Measurements from ENCODE around the gene SLC38A4.
"Not testable (repeated sequence)": the region's sequence is repeated elsewhere in the genome, so short reads cannot be mapped to it uniquely, and the experiment has no call there.

Gene SLC38A4

GRCh38 chr12:46749322-46749721 is 76.5 kb downstream of the SLC38A4 start:
- Histone ChIP-seq H3K79me2 (ENCODE audit: low read length) (no peaks in the 10 kb centered on the region), H3K27ac (ENCODE audit: low read length) (no peak overlapping the region), H3K4me1 (ENCODE audit: low read length) (peaks cover 9% of the 10 kb centered on the region), H3K27me3 (ENCODE audit: low read depth, low read length) (no peaks in the 10 kb centered on the region), H3K4me2 (ENCODE audit: low read length) (no peak overlapping the region), H2AFZ (ENCODE audit: low read depth, low read length) (no peak overlapping the region), H3K36me3 (replicated peaks; ENCODE audit: low read depth, low read length) (no peaks in the 10 kb centered on the region), H3K9ac (ENCODE audit: low read length) (no peak overlapping the region), H4K20me1 (ENCODE audit: insufficient read depth, low read length) (no peaks in the 10 kb centered on the region), H3K4me3 (ENCODE audit: low read length) (no peak overlapping the region), H3K9me3 (ENCODE audit: insufficient read depth, low read length) (no peaks in the 10 kb centered on the region)
- TF ChIP-seq, protein P1, sequence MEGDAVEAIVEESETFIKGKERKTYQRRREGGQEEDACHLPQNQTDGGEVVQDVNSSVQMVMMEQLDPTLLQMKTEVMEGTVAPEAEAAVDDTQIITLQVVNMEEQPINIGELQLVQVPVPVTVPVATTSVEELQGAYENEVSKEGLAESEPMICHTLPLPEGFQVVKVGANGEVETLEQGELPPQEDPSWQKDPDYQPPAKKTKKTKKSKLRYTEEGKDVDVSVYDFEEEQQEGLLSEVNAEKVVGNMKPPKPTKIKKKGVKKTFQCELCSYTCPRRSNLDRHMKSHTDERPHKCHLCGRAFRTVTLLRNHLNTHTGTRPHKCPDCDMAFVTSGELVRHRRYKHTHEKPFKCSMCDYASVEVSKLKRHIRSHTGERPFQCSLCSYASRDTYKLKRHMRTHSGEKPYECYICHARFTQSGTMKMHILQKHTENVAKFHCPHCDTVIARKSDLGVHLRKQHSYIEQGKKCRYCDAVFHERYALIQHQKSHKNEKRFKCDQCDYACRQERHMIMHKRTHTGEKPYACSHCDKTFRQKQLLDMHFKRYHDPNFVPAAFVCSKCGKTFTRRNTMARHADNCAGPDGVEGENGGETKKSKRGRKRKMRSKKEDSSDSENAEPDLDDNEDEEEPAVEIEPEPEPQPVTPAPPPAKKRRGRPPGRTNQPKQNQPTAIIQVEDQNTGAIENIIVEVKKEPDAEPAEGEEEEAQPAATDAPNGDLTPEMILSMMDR (IDR thresholded peaks at IDR 0.05; ENCODE audit: low read depth, low read length): no peak
- TF ChIP-seq EZH2phosphoT487 (IDR thresholded peaks at IDR 0.05; ENCODE audit: low read depth): no peak

GRCh38 chr12:46744283-46744682 is 81.5 kb downstream of the SLC38A4 start:
- no peaks in the 10 kb centered on the region for H3K4me1 ChIP-seq (ENCODE audit: low read length)
- no peak overlapping the region for H3K4me2 ChIP-seq (ENCODE audit: low read length)
- H3K9me3 ChIP-seq (ENCODE audit: insufficient read depth, low read length): no peaks in the 10 kb centered on the region
- TF ChIP-seq EZH2phosphoT487 (IDR thresholded peaks at IDR 0.05; ENCODE audit: low read depth): no peak
- TF ChIP-seq, protein P1 (IDR thresholded peaks at IDR 0.05; ENCODE audit: low read depth, low read length): no peak
- no peaks in the 10 kb centered on the region for H3K36me3 ChIP-seq (replicated peaks; ENCODE audit: low read depth, low read length)
- H2AFZ ChIP-seq (ENCODE audit: low read depth, low read length): no peak overlapping the region
- H3K27ac ChIP-seq (ENCODE audit: low read length): no peak overlapping the region
- H3K4me3 ChIP-seq (ENCODE audit: low read length): no peak overlapping the region
- no peaks in the 10 kb centered on the region for H3K27me3 ChIP-seq (ENCODE audit: low read depth, low read length)
- H3K9ac ChIP-seq (ENCODE audit: low read length): no peak overlapping the region
- H4K20me1 ChIP-seq (ENCODE audit: insufficient read depth, low read length): no peaks in the 10 kb centered on the region
- H3K79me2 ChIP-seq (ENCODE audit: low read length): no peaks in the 10 kb centered on the region

- Histone ChIP-seq H3K36me3 (replicated peaks; ENCODE audit: low read depth, low read length) (no peaks in the 10 kb centered on the region), H3K27ac (ENCODE audit: low read length) (no peak overlapping the region), H3K9me3 (ENCODE audit: insufficient read depth, low read length) (no peaks in the 10 kb centered on the region), H3K4me1 (ENCODE audit: low read length) (no peaks in the 10 kb centered on the region), H4K20me1 (ENCODE audit: insufficient read depth, low read length) (no peaks in the 10 kb centered on the region), H3K27me3 (ENCODE audit: low read depth, low read length) (no peaks in the 10 kb centered on the region), H3K4me2 (ENCODE audit: low read length) (no peak overlapping the region), H3K79me2 (ENCODE audit: low read length) (no peaks in the 10 kb centered on the region), H2AFZ (ENCODE audit: low read depth, low read length) (no peak overlapping the region), H3K9ac (ENCODE audit: low read length) (no peak overlapping the region), H3K4me3 (ENCODE audit: low read length) (no peak overlapping the region)
- TF ChIP-seq, protein P1 (IDR thresholded peaks at IDR 0.05; ENCODE audit: low read depth, low read length): no peak
- TF ChIP-seq EZH2phosphoT487 (IDR thresholded peaks at IDR 0.05; ENCODE audit: low read depth): no peak
Measured at GRCh38 chr12:46743456-46743855, 82.3 kb downstream of the SLC38A4 start.

GRCh38 chr12:46742271-46742670 is 83.5 kb downstream of the SLC38A4 start:
- H3K79me2 ChIP-seq (ENCODE audit: low read length); H3K4me2 ChIP-seq (ENCODE audit: low read length); H3K27me3 ChIP-seq (ENCODE audit: low read depth, low read length); H3K9me3 ChIP-seq (ENCODE audit: insufficient read depth, low read length); H3K36me3 ChIP-seq (replicated peaks; ENCODE audit: low read depth, low read length); H3K4me3 ChIP-seq (ENCODE audit: low read length); H2AFZ ChIP-seq (ENCODE audit: low read depth, low read length); H4K20me1 ChIP-seq (ENCODE audit: insufficient read depth, low read length); H3K4me1 ChIP-seq (ENCODE audit: low read length); H3K27ac ChIP-seq (ENCODE audit: low read length); H3K9ac ChIP-seq (ENCODE audit: low read length): not testable (repeated sequence)

- H3K79me2 ChIP-seq (ENCODE audit: low read length): no peaks in the 10 kb centered on the region
- no peak overlapping the region for H3K9ac ChIP-seq (ENCODE audit: low read length)
Measured at GRCh38 chr12:46725332-46725731, 100.5 kb downstream of the SLC38A4 start.

More at GRCh38 chr12:46725332-46725731, 100.5 kb downstream of the SLC38A4 start:
- H3K36me3 ChIP-seq (replicated peaks; ENCODE audit: low read depth, low read length): no peaks in the 10 kb centered on the region
- no peaks in the 10 kb centered on the region for H3K9me3 ChIP-seq (ENCODE audit: insufficient read depth, low read length)
- H4K20me1 ChIP-seq (ENCODE audit: insufficient read depth, low read length): no peaks in the 10 kb centered on the region
- TF ChIP-seq EZH2phosphoT487 (IDR thresholded peaks at IDR 0.05; ENCODE audit: low read depth): no peak
- TF ChIP-seq, protein P1 (IDR thresholded peaks at IDR 0.05; ENCODE audit: low read depth, low read length): no peak
- H3K27ac ChIP-seq (ENCODE audit: low read length): no peak overlapping the region
- no peaks in the 10 kb centered on the region for H3K27me3 ChIP-seq (ENCODE audit: low read depth, low read length)
- H3K4me2 ChIP-seq (ENCODE audit: low read length): no peak overlapping the region
- no peaks in the 10 kb centered on the region for H3K4me1 ChIP-seq (ENCODE audit: low read length)
- H2AFZ ChIP-seq (ENCODE audit: low read depth, low read length): no peak overlapping the region
- H3K4me3 ChIP-seq (ENCODE audit: low read length): no peak overlapping the region
